WTC11 (cell line): Measurements from ENCODE around the gene KRTAP10-2. TPM values are rescaled to one million over a fixed set of nuclear protein-coding genes. Genes with fewer than 3 reads are reported as not detected.

Experiments used
- ATAC-seq: fragments of 200-7000 bp; cut with Tn5 transposase; 2 replicates; pipeline ENCODE4 v1.10.0; 2021; ENCODE audit warnings: mild to moderate bottlenecking, moderate library complexity
- CTCF ChIA-PET: fragments of 300-600 bp; sonication (Branson Sonifier 250); formaldehyde crosslinking; loops from one replicate; lab custom pipeline; 2021; ENCODE audit warnings: antibody characterized with exemption; lab: Charles Lee
- POLR2A ChIA-PET: fragments of 350-600 bp; sonication (Branson Sonifier 250); formaldehyde crosslinking; loops from one replicate; lab custom pipeline; 2021; ENCODE audit warnings: antibody characterized with exemption; lab: Charles Lee
- DNase-seq: peaks from one replicate; pipeline ENCODE4 v3.0.0; 2021; ENCODE audit warnings: low spot score
- H3K27ac Mint-ChIP-seq: 2 replicates; pipeline ENCODE4 v1.8.0; 2021; ENCODE audit warnings: mixed read lengths
- H3K27me3 Mint-ChIP-seq: 2 replicates; pipeline ENCODE4 v1.8.0; 2021; ENCODE audit warnings: low read depth, mild to moderate bottlenecking, moderate library complexity, mixed read lengths
- H3K36me3 Mint-ChIP-seq: 2 replicates; pipeline ENCODE4 v1.8.0; 2021; ENCODE audit warnings: mixed read lengths
- H3K4me1 Mint-ChIP-seq: 2 replicates; pipeline ENCODE4 v1.8.0; 2022; ENCODE audit warnings: mixed read lengths
- H3K4me3 Mint-ChIP-seq: 2 replicates; pipeline ENCODE4 v1.8.0; 2021; ENCODE audit warnings: mild to moderate bottlenecking, moderate library complexity, mixed read lengths
- H3K9me3 Mint-ChIP-seq: 2 replicates; pipeline ENCODE4 v1.8.0; 2021; ENCODE audit warnings: mixed read lengths
- ATF1 ChIP-seq: sonication (generic); formaldehyde crosslinking; IDR thresholded peaks from 2 replicates; pipeline ENCODE4 v1.8.1; 2023; ENCODE audit warnings: mild to moderate bottlenecking, moderate library complexity, missing genetic modification reagents
- ETV6 ChIP-seq: sonication (generic); formaldehyde crosslinking; IDR thresholded peaks from 2 replicates; pipeline ENCODE4 v1.8.1; 2022; ENCODE audit warnings: mild to moderate bottlenecking, missing genetic modification reagents
- GTF2I ChIP-seq: fragments of 250-450 bp; sonication (Bioruptor Pico); conservative IDR thresholded peaks from 2 replicates; pipeline ENCODE4 v1.4.0; 2021; ENCODE audit warnings: mild to moderate bottlenecking
- JUN ChIP-seq: sonication (generic); formaldehyde crosslinking; IDR thresholded peaks from 2 replicates; pipeline ENCODE4 v1.8.0; 2023; ENCODE audit warnings: mild to moderate bottlenecking, missing genetic modification reagents
- PRRX2 ChIP-seq: fragments of 250-450 bp; sonication (Bioruptor Pico); IDR thresholded peaks from 2 replicates; pipeline ENCODE4 v1.8.0; 2021; ENCODE audit warnings: mild to moderate bottlenecking
- TEAD1 ChIP-seq: sonication (generic); formaldehyde crosslinking; IDR thresholded peaks from 2 replicates; pipeline ENCODE4 v1.8.0; 2022; ENCODE audit warnings: mild to moderate bottlenecking, missing genetic modification reagents
- USF2 ChIP-seq: sonication (generic); formaldehyde crosslinking; IDR thresholded peaks from 2 replicates; pipeline ENCODE4 v1.8.1; 2023; ENCODE audit warnings: mild to moderate bottlenecking, missing genetic modification reagents, moderate library complexity
- ZNF219 ChIP-seq: sonication (generic); formaldehyde crosslinking; IDR thresholded peaks from 2 replicates; pipeline ENCODE4 v1.8.0; 2023; ENCODE audit warnings: missing genetic modification reagents, mild to moderate bottlenecking, borderline replicate concordance
- ZNF425 ChIP-seq: fragments of 250-450 bp; sonication (Bioruptor Pico); conservative IDR thresholded peaks from 2 replicates; pipeline ENCODE4 v1.9.0; 2021; ENCODE audit warnings: mild to moderate bottlenecking
- ZSCAN18 ChIP-seq: fragments of 250-450 bp; sonication (Bioruptor Pico); IDR thresholded peaks from 2 replicates; pipeline ENCODE4 v2.1.2; 2022; ENCODE audit warnings: mild to moderate bottlenecking, moderate library complexity
- total RNA-seq: library from RNA; stranded (reverse); gene quantifications from 3 replicates; pipeline ENCODE4 v1.2.3, GENCODE V29; 2021
- TF ChIP-seq, protein P1 (sequence below): sonication (generic); formaldehyde crosslinking; IDR thresholded peaks from 2 replicates; pipeline ENCODE4 v1.8.0; 2022; ENCODE audit warnings: mild to moderate bottlenecking, missing genetic modification reagents
- TF ChIP-seq, protein P2 (sequence below): sonication (generic); formaldehyde crosslinking; IDR thresholded peaks from 2 replicates; pipeline ENCODE4 v1.8.0; 2023; ENCODE audit warnings: mild to moderate bottlenecking, missing genetic modification reagents
- TF ChIP-seq, protein P3 (sequence below): fragments of 250-450 bp; sonication (Bioruptor Pico); IDR thresholded peaks from 2 replicates; pipeline ENCODE4 v1.9.0; 2021; ENCODE audit warnings: moderate library complexity, mild to moderate bottlenecking, inconsistent platforms, borderline replicate concordance
- TF ChIP-seq, protein P4 (sequence below): sonication (generic); formaldehyde crosslinking; IDR thresholded peaks from 2 replicates; pipeline ENCODE4 v1.8.0; 2022; ENCODE audit warnings: missing genetic modification reagents

Gene KRTAP10-2
- total RNA-seq, 1 experiment from 2014 or later: not detected

- TF ChIP-seq ZNF425 (CRISPR knock-in tag): no peak
Measured at GRCh38 chr21:44569861-44570517, 18.7 kb upstream of the KRTAP10-2 start (continued).

DNA sequence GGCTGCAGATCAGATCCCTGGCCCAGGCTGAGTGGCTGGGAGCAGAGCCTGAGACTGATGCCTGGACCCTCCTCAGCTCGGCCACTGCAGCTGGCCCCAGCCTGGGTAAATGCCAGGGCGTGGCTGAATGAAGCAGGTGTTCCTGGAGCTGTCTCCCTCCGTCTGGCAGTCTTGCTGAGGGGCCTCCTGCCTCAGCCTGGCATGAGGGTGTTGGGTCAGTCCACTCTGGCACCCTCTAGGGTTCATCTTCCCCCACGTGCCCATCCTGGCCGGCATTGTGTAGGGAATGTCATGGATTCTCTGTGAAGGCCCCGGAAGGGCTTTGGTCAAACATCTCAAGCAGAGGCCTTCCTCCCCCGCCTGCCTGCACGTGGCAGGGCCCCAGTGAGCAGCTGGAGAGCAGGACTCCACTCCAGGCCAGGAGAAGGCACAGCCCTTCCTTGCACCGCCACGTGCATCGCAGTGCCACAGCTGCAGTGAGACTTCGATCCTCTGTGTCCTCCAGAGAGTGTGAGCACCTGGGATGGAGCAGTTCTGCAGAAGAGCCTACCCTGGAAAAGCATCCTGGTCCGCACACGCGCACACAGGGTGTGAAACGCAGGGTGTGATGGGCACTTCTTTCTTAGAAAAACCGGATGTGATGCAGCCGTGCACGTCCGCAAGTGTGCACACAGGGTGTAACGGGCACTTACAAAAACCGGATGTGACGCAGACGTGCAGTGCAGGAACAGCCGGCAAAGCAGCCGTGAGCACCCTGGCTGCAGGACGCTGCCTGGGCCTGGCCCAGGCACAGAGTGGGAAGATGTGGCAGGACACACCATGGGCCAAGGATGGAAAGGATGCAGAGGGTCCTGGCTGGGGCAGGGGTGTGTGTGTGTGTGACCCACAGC, 17.6 kb upstream of the KRTAP10-2 start:
- Mint-ChIP-seq H3K27ac (no peak overlapping the region), H3K4me3 (no peak overlapping the region), H3K27me3 (peaks cover 6% of the 10 kb centered on the region), H3K9me3 (peaks cover 23% of the 10 kb centered on the region), H3K4me1 (no peaks in the 10 kb centered on the region), H3K36me3 (peaks cover 17% of the 10 kb centered on the region)
- ATAC-seq (no peak), DNase-seq (no peak)
- ChIA-PET CTCF (interaction anchor here (1.2 kb wide), 1 partner anchor 224 kb away, joined by 3 read pairs; no protein-coding TSS in a partner anchor), POLR2A (no interaction called here)
- TF ChIP-seq, protein P1, sequence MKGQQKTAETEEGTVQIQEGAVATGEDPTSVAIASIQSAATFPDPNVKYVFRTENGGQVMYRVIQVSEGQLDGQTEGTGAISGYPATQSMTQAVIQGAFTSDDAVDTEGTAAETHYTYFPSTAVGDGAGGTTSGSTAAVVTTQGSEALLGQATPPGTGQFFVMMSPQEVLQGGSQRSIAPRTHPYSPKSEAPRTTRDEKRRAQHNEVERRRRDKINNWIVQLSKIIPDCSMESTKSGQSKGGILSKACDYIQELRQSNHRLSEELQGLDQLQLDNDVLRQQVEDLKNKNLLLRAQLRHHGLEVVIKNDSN (CRISPR knock-in tag): no peak
- TF ChIP-seq ZSCAN18 (CRISPR knock-in tag): no peak
- TF ChIP-seq, protein P2, sequence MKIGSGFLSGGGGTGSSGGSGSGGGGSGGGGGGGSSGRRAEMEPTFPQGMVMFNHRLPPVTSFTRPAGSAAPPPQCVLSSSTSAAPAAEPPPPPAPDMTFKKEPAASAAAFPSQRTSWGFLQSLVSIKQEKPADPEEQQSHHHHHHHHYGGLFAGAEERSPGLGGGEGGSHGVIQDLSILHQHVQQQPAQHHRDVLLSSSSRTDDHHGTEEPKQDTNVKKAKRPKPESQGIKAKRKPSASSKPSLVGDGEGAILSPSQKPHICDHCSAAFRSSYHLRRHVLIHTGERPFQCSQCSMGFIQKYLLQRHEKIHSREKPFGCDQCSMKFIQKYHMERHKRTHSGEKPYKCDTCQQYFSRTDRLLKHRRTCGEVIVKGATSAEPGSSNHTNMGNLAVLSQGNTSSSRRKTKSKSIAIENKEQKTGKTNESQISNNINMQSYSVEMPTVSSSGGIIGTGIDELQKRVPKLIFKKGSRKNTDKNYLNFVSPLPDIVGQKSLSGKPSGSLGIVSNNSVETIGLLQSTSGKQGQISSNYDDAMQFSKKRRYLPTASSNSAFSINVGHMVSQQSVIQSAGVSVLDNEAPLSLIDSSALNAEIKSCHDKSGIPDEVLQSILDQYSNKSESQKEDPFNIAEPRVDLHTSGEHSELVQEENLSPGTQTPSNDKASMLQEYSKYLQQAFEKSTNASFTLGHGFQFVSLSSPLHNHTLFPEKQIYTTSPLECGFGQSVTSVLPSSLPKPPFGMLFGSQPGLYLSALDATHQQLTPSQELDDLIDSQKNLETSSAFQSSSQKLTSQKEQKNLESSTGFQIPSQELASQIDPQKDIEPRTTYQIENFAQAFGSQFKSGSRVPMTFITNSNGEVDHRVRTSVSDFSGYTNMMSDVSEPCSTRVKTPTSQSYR (CRISPR knock-in tag): no peak
- TF ChIP-seq, protein P3, sequence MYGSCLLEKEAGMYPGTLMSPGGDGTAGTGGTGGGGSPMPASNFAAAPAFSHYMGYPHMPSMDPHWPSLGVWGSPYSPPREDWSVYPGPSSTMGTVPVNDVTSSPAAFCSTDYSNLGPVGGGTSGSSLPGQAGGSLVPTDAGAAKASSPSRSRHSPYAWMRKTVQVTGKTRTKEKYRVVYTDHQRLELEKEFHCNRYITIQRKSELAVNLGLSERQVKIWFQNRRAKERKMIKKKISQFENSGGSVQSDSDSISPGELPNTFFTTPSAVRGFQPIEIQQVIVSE: no peak
- TF ChIP-seq TEAD1 (CRISPR knock-in tag): no peak
- no peak for TF ChIP-seq ZNF219 (CRISPR knock-in tag)
- no peak for TF ChIP-seq GTF2I
- no peak for TF ChIP-seq ETV6 (CRISPR knock-in tag)

DNA sequence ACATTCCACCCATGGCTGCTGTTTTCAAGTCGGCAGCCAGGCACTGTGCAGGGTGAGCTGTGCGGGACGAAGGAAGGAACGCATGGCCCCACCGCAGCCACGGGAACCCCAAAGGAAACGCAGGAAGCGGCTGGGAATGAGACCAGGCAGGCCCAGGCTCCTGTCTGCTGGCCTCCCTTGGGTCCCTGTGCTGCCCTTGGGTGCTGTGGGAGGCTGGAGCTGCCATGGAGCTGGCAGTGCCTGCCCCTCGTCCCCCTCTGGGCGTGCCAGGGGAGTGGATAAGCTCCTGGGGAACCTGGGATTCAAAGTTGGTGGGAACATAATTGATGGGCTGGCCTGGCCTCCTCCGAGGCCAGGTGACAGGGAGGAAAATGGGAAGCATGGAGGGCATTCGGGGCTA, 17.0 kb upstream of the KRTAP10-2 start:
- Mint-ChIP-seq H3K9me3 (peaks cover 23% of the 10 kb centered on the region), H3K27ac (no peak overlapping the region), H3K4me3 (no peak overlapping the region), H3K36me3 (peaks cover 17% of the 10 kb centered on the region), H3K27me3 (peaks cover 6% of the 10 kb centered on the region), H3K4me1 (no peaks in the 10 kb centered on the region)
- POLR2A ChIA-PET: no interaction called here
- no peak; the same call in 1 of the 2 replicates for ATAC-seq
- no peak for DNase-seq
- TF ChIP-seq ZSCAN18 (CRISPR knock-in tag): no peak
- TF ChIP-seq PRRX2 (CRISPR knock-in tag): no peak
- no peak for TF ChIP-seq JUN (CRISPR knock-in tag)
- no peak for TF ChIP-seq USF2
- TF ChIP-seq, protein P4, sequence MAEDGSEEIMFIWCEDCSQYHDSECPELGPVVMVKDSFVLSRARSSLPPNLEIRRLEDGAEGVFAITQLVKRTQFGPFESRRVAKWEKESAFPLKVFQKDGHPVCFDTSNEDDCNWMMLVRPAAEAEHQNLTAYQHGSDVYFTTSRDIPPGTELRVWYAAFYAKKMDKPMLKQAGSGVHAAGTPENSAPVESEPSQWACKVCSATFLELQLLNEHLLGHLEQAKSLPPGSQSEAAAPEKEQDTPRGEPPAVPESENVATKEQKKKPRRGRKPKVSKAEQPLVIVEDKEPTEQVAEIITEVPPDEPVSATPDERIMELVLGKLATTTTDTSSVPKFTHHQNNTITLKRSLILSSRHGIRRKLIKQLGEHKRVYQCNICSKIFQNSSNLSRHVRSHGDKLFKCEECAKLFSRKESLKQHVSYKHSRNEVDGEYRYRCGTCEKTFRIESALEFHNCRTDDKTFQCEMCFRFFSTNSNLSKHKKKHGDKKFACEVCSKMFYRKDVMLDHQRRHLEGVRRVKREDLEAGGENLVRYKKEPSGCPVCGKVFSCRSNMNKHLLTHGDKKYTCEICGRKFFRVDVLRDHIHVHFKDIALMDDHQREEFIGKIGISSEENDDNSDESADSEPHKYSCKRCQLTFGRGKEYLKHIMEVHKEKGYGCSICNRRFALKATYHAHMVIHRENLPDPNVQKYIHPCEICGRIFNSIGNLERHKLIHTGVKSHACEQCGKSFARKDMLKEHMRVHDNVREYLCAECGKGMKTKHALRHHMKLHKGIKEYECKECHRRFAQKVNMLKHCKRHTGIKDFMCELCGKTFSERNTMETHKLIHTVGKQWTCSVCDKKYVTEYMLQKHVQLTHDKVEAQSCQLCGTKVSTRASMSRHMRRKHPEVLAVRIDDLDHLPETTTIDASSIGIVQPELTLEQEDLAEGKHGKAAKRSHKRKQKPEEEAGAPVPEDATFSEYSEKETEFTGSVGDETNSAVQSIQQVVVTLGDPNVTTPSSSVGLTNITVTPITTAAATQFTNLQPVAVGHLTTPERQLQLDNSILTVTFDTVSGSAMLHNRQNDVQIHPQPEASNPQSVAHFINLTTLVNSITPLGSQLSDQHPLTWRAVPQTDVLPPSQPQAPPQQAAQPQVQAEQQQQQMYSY: no peak
- TF ChIP-seq ATF1 (CRISPR knock-in tag): no peak
- CTCF ChIA-PET: interaction anchor here (1.2 kb wide), 1 partner anchor 225 kb away, joined by 3 read pairs; no protein-coding TSS in a partner anchor
